Immature natural killer cell (primary cell): Measurements from ENCODE around the gene NSG1. TPM values are rescaled to one million over a fixed set of nuclear protein-coding genes. Genes with fewer than 3 reads are reported as not detected.
"Not testable (repeated sequence)": the region's sequence is repeated elsewhere in the genome, so short reads cannot be mapped to it uniquely, and the experiment has no call there.

ENCODE experiments used
- DNase-seq, 3 donors: peaks; one replicate each; pipeline ENCODE4 v3.0.0; 2022; ENCODE audit warnings: mixed read lengths in 1 of 3
- H3K27ac Mint-ChIP-seq, 6 donors: one replicate each; pipeline ENCODE4 v1.8.0; 2020; ENCODE audit warnings: mixed read lengths in 6 of 6, mild to moderate bottlenecking in 5 of 6, inconsistent platforms in 4 of 6, moderate library complexity in 3 of 6
- H3K27me3 Mint-ChIP-seq, 3 donors: one replicate each; pipeline ENCODE4 v1.8.0; 2020 to 2021; ENCODE audit warnings: low read depth in 3 of 3, mild to moderate bottlenecking in 3 of 3, mixed read lengths in 3 of 3, moderate library complexity in 3 of 3, inconsistent platforms in 1 of 3
- H3K36me3 Mint-ChIP-seq, 3 donors: one replicate each; pipeline ENCODE4 v1.8.0; 2020; ENCODE audit warnings: mixed read lengths in 3 of 3, inconsistent platforms in 2 of 3, mild to moderate bottlenecking in 2 of 3
- H3K4me1 Mint-ChIP-seq, 2 donors: one replicate each; pipeline ENCODE4 v1.8.0; 2020; ENCODE audit warnings: inconsistent platforms in 2 of 2, mild to moderate bottlenecking in 2 of 2, mixed read lengths in 2 of 2, moderate library complexity in 1 of 2
- H3K4me3 Mint-ChIP-seq, 5 donors: one replicate each; pipeline ENCODE4 v1.8.0; 2020; ENCODE audit warnings: mild to moderate bottlenecking in 5 of 5, mixed read lengths in 5 of 5, inconsistent platforms in 3 of 5, moderate library complexity in 3 of 5
- H3K9me3 Mint-ChIP-seq, 6 donors: one replicate each; pipeline ENCODE4 v1.8.0; 2020; ENCODE audit warnings: mild to moderate bottlenecking in 6 of 6, mixed read lengths in 6 of 6, inconsistent platforms in 4 of 6, moderate library complexity in 3 of 6
- polyA plus RNA-seq, 3 donors: library from polyadenylated mRNA; unstranded; fragments of 300-500 nt; fragmentation: Illumina TruSeq; gene quantifications; one replicate each; pipeline ENCODE4 v1.2.3, GENCODE V29; 2021

Gene NSG1
- polyA plus RNA-seq = 1 to 10 TPM; 2.5 to 7.9 (median 4.5) TPM

DNA sequence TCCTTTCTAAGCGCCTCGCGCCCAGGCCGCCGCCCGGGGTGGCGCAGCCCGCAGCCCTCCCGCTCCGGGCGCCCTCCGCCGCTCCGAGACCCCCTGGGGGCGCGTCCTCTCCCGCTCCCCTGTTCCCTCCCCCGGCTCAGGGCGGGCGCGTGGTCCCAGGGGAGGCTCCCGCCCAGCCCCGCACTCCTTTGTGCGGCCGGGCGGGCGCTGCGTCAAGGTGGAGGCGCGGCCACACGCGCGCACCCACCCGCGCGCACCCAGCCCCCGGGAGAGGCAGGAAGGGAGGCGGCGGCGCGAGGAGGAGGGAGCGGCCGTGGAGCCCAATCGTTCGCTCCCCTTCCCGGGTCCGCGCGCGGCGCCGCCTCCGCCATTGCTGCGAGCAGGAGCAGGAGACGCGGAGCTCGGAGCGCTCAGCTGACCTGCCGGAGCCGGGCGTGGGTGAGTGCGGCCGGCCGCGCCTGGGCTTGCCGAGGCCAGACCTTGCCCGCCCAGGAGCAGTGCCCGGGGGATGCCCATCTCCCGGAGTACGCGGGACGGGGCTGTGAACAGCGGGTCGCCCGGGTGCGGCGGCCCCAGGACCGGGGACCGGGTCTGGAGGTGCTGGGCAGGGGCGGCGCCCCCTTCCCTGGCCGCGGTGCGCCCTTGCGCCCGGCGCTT lies at the start of gene NSG1:
TSS of gene NSG1 (plus strand) at position 367 of the 657 bp plus-strand sequence. CDS start 528 bp downstream, outside the sequence.
- no peaks in the 10 kb centered on the region for H3K9me3 Mint-ChIP-seq
- H3K36me3 Mint-ChIP-seq = peaks cover 0 to 3% (median 0%) of the 10 kb centered on the region in 3 donors
- H3K4me1 Mint-ChIP-seq = peaks cover 7 to 14% of the 10 kb centered on the region in 2 donors
- H3K27me3 Mint-ChIP-seq = peaks cover 7 to 19% (median 9%) of the 10 kb centered on the region in 3 donors
- peak in 1 of 3 donors; percentile 19 for DNase-seq
- H3K4me3 Mint-ChIP-seq = peak within 1 kb of the TSS; percentile 35 to 93 (median 84)
- H3K27ac Mint-ChIP-seq = no peak within 1 kb of the TSS

DNA sequence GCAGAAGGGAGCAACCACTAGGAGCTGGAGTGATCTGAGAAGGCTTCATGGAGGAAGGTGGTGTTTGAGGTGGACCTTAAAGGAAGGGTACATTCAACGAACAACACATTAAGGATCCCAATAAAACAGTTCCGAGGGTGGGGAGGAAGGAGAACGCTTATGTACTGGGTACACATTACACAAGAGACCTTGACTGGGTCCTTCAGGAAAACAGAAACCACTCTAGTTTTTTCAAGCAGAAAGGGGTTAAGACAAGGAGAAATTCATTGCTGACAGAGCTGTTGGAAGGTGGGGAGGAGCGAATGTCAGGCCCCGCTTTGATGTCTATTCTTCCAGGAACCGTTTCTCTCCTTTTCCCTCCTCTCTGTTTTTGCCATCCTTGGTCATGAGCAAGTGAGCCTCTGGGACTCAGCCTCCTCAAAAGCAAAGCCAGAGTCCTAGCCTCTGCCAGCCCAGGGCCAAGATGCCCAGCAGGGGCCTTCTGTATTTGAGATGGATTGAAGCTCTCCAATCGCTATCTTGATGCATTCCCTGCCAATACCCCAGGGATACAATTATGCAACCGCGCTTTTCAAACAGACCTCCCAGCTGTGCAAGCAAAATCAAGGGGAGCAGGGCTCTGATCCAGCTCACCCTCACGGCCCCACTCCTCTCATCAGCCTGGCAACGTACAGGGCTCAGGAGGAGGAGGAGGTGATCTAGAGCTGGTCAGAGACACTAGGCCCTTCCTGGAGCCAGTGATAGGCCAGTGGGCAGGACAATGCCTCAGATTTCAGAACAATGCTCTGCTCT lies 48.5 kb upstream of the NSG1 start:
- no peak for DNase-seq
- Mint-ChIP-seq H3K27ac (peak overlapping the region in 1 of 6 donors; percentile 66), H3K9me3 (no peaks in the 10 kb centered on the region), H3K4me3 (no peak overlapping the region), H3K36me3 (no peaks in the 10 kb centered on the region), H3K4me1 (peaks cover 5 to 6% of the 10 kb centered on the region in 2 donors), H3K27me3 (peaks cover 0 to 4% (median 0%) of the 10 kb centered on the region in 3 donors)

DNA sequence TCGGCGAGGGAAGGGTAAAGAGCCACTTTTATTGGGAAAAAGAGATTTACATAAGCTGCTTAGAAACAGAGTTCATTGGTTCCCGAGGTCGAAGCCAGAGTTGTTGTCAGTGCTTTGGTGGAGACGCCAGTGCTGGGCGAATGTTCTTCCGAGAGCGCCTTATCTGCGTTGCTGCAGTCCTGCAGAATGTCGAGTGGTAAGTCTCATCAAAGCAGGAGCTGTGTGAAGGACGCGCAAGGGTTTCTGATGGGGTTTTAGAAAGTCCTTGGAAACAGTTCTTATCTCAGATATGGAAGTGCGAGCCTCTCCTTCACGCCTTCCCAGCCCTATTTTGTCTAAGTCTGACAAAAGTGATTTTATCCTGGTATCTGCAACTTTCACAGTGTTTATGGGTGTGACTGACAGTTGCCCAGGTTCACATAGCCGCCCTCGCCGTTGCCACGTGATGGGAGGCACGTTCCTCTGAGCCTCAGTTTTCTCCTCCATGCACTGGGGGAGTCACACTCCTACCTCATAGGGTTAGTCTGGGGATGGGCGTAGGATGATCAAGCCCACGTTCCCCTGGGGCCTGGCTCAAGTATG lies 47.3 kb upstream of the NSG1 start:
- no peaks in the 10 kb centered on the region for H3K9me3 Mint-ChIP-seq
- no peak for DNase-seq
- H3K36me3 Mint-ChIP-seq = no peaks in the 10 kb centered on the region
- peak overlapping the region in 1 of 6 donors; percentile 35 for H3K27ac Mint-ChIP-seq
- peaks cover 5 to 6% of the 10 kb centered on the region in 2 donors for H3K4me1 Mint-ChIP-seq
- H3K27me3 Mint-ChIP-seq = peaks cover 0 to 5% (median 0%) of the 10 kb centered on the region in 3 donors
- no peak overlapping the region for H3K4me3 Mint-ChIP-seq

DNA sequence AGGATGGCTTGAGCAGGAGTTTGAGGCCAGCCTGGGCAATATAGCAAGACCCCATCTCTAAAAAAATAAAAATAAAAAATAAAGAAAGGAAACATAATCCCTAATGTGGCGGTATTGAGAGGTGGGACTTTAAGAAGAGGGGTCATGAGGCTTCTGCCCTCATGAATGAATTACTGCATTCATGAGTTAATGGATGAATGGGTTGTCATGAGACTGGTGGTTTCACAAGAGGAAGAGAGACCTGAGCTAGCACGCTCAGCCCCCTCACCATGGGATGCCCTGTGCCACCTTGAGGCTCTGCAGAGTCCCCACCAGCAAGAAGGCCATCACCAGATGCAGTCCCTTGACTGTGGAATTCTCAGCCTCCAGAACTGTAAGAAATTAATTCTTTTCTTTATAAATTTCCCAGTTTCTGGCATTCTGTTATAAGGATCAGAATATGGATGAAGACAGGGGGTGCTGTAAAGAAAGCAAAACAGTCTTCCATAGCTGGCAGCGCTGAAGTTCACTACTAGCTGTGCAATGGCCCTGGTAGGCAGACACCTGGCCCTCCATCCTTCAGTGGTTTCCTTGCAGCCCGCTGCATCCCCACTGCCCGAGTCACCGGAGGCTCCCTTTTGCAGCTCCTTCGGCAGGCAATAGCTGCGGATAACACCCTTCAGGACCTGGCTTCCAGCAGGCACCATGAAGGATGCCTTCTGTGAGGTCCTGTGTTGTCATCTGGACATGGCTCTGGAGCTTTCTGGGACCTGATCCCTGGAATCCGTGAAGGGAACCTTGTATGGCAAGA lies 44.8 kb upstream of the NSG1 start:
- peaks cover 2% of the 10 kb centered on the region in 2 donors for H3K4me1 Mint-ChIP-seq
- H3K27ac Mint-ChIP-seq = peak overlapping the region in 1 of 6 donors; percentile 5
- DNase-seq = no peak
- H3K4me3 Mint-ChIP-seq = no peak overlapping the region
- H3K9me3 Mint-ChIP-seq = no peaks in the 10 kb centered on the region
- no peaks in the 10 kb centered on the region for H3K36me3 Mint-ChIP-seq
- peaks cover 0 to 5% (median 0%) of the 10 kb centered on the region in 3 donors for H3K27me3 Mint-ChIP-seq

DNA sequence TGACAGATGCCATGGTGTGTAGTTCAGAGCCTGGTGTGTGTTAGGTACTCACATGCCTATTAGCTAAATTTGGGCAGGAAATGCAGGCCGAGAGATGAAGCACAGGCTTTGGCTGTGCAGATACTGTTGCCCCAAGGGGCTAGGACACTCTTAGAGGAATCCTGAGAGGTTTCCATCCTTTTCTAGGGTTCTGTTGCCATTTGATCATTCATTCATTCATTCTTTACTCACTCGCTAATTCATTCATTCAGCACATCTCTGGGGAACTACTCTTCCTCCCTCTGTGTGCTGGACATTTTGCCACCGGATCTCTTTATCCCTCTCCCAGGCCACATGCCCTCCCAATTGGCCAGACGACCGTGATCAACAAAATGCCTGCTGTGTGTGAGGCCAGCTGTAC lies 43.9 kb upstream of the NSG1 start:
- no peak for DNase-seq
- H3K36me3 Mint-ChIP-seq = no peaks in the 10 kb centered on the region
- H3K4me1 Mint-ChIP-seq = peaks cover 12% of the 10 kb centered on the region in 2 donors
- H3K9me3 Mint-ChIP-seq = no peaks in the 10 kb centered on the region
- H3K4me3 Mint-ChIP-seq = no peak overlapping the region
- H3K27me3 Mint-ChIP-seq = peaks cover 0 to 5% (median 2%) of the 10 kb centered on the region in 3 donors
- peak overlapping the region in 2 of 6 donors; percentile 5 to 45 for H3K27ac Mint-ChIP-seq

- no peak for DNase-seq
- Mint-ChIP-seq H3K4me3 (no peak overlapping the region), H3K4me1 (peaks cover 29% of the 10 kb centered on the region in 2 donors), H3K9me3 (peaks cover 0 to 8% (median 2%) of the 10 kb centered on the region in 6 donors), H3K27ac (peak overlapping the region in 1 of 6 donors; percentile 37), H3K36me3 (no peaks in the 10 kb centered on the region), H3K27me3 (peaks cover 8 to 13% (median 9%) of the 10 kb centered on the region in 3 donors)
Observed at GRCh38 chr4:4344915-4345527, 41.9 kb upstream of the NSG1 start.

- Mint-ChIP-seq H3K9me3 (peaks cover 0 to 8% (median 2%) of the 10 kb centered on the region in 6 donors), H3K36me3 (no peaks in the 10 kb centered on the region), H3K4me1 (peaks cover 29% of the 10 kb centered on the region in 2 donors), H3K27ac (peak overlapping the region; percentile 17 to 98 (median 88)), H3K27me3 (peaks cover 8 to 13% (median 9%) of the 10 kb centered on the region in 3 donors), H3K4me3 (peak overlapping the region in 4 of 5 donors; percentile 24 to 83 (median 56))
- DNase-seq = no peak
Observed at GRCh38 chr4:4347585-4347984, 39.3 kb upstream of the NSG1 start.

- peaks cover 29% of the 10 kb centered on the region in 2 donors for H3K4me1 Mint-ChIP-seq
- H3K9me3 Mint-ChIP-seq, H3K36me3 Mint-ChIP-seq: not testable (repeated sequence)
- peaks cover 8 to 13% (median 9%) of the 10 kb centered on the region in 3 donors for H3K27me3 Mint-ChIP-seq
- peak overlapping the region; percentile 84 to 98 (median 92) for H3K27ac Mint-ChIP-seq
- DNase-seq = peak; percentile 72 to 86 (median 78)
- peak overlapping the region; percentile 75 to 84 (median 82) for H3K4me3 Mint-ChIP-seq
Observed at GRCh38 chr4:4348585-4348984, 38.3 kb upstream of the NSG1 start.

GRCh38 chr4:4349867-4350266 lies 37.0 kb upstream of the NSG1 start:
- H3K27ac Mint-ChIP-seq = peak overlapping the region in 1 of 6 donors; percentile 48

GRCh38 chr4:4350909-4351308 lies 36.0 kb upstream of the NSG1 start:
- H3K36me3 Mint-ChIP-seq = no peaks in the 10 kb centered on the region
- no peak for DNase-seq
- no peak overlapping the region for H3K27ac Mint-ChIP-seq
- no peak overlapping the region for H3K4me3 Mint-ChIP-seq
- H3K4me1 Mint-ChIP-seq = peaks cover 38 to 43% of the 10 kb centered on the region in 2 donors
- H3K27me3 Mint-ChIP-seq = peaks cover 7 to 16% (median 9%) of the 10 kb centered on the region in 3 donors
- H3K9me3 Mint-ChIP-seq = peaks cover 0 to 8% (median 2%) of the 10 kb centered on the region in 6 donors

More at GRCh38 chr4:4349867-4350266, 37.0 kb upstream of the NSG1 start:
- Mint-ChIP-seq H3K4me3 (no peak overlapping the region), H3K9me3 (peaks cover 0 to 8% (median 2%) of the 10 kb centered on the region in 6 donors), H3K27me3 (peaks cover 6 to 15% (median 9%) of the 10 kb centered on the region in 3 donors), H3K4me1 (peaks cover 29 to 32% of the 10 kb centered on the region in 2 donors), H3K36me3 (no peaks in the 10 kb centered on the region)
- no peak for DNase-seq

DNA sequence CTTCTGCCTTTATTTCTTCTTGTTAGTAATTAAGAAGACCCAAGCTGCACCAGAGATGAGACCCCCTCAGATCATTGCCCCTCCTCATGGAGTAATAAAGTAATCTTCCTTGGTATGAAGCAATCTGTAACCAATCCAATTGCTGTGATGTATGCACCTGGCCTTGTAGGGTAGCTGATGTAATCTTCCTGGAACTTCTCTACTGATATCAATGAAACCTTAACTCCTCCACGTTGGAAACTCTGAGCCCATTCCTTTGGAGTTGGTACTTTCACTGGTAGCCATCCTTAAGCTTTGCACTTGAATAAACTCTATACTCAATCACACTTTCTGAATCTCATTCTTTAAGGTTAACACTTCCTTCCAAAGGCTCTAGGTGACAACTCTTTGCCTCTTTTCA lies 31.6 kb upstream of the NSG1 start:
- H3K4me1 Mint-ChIP-seq = peaks cover 11 to 19% of the 10 kb centered on the region in 2 donors
- no peaks in the 10 kb centered on the region for H3K36me3 Mint-ChIP-seq
- no peak overlapping the region for H3K27ac Mint-ChIP-seq
- H3K27me3 Mint-ChIP-seq = peaks cover 3 to 9% (median 6%) of the 10 kb centered on the region in 3 donors
- no peaks in the 10 kb centered on the region for H3K9me3 Mint-ChIP-seq
- DNase-seq = peak in 1 of 3 donors; percentile 18
- H3K4me3 Mint-ChIP-seq = peak overlapping the region in 4 of 5 donors; percentile 28 to 68 (median 55)

- Mint-ChIP-seq H3K4me3 (peak overlapping the region in 1 of 5 donors; percentile 22), H3K36me3 (no peaks in the 10 kb centered on the region), H3K27me3 (peaks cover 6 to 9% (median 6%) of the 10 kb centered on the region in 3 donors), H3K4me1 (peaks cover 11 to 21% of the 10 kb centered on the region in 2 donors), H3K27ac (no peak overlapping the region), H3K9me3 (no peaks in the 10 kb centered on the region)
- no peak for DNase-seq
Observed at GRCh38 chr4:4356106-4357041, 30.5 kb upstream of the NSG1 start.
